ENCODE measurements around the gene FBXL7.

GRCh38 chr5:15587916-15588315 is 87.9 kb downstream of the FBXL7 start:
- TF ChIP-seq CTCF (IDR thresholded peaks at IDR 0.05; ENCODE audit: low read depth, low read length): no peak
- TF ChIP-seq, protein P1, sequence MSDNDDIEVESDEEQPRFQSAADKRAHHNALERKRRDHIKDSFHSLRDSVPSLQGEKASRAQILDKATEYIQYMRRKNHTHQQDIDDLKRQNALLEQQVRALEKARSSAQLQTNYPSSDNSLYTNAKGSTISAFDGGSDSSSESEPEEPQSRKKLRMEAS (IDR thresholded peaks at IDR 0.05; ENCODE audit: low read depth, low read length): no peak
- TF ChIP-seq POLR2A (IDR thresholded peaks at IDR 0.05; ENCODE audit: extremely low read depth, insufficient read length): no peak
- TF ChIP-seq MYC (IDR thresholded peaks at IDR 0.05; ENCODE audit: low read depth, low read length): no peak

Data from NB4 (cell line).